GM19025 (cell line): ENCODE measurements around the gene MAP7D2.
A peak's percentile ranks its signal among the peaks of the same experiment; 100 is the strongest.
"Not testable (repeated sequence)": the region's sequence is repeated elsewhere in the genome, so short reads cannot be mapped to it uniquely, and the experiment has no call there.

Experiments used
- ATAC-seq: cut with Tn5 transposase; IDR thresholded peaks from one replicate; pipeline ENCODE4 v1.9.1; 2021; ENCODE audit warnings: mild to moderate bottlenecking, low read depth, moderate library complexity; ENCODE audit not compliant: unreplicated experiment

MAP7D2 gene

GRCh38 chrX:20116577-20117240 is at the start of gene MAP7D2:
Gene MAP7D2, minus strand, starts transcription at chrX:20116907. Its CDS starts 28 bp downstream, at chrX:20116879.
- ATAC-seq: no peak

GRCh38 chrX:20162516-20162915 is 45.8 kb upstream of the MAP7D2 start:
- not testable (repeated sequence) for ATAC-seq

- no peak for ATAC-seq
Observed at GRCh38 chrX:20159797-20160385, 43.2 kb upstream of the MAP7D2 start.

- no peak for ATAC-seq
Observed at GRCh38 chrX:20151689-20152088, 35.0 kb upstream of the MAP7D2 start.

GRCh38 chrX:20149326-20149725 is 32.6 kb upstream of the MAP7D2 start:
- no peak for ATAC-seq

- no peak for ATAC-seq
Observed at GRCh38 chrX:20147561-20147960, 30.9 kb upstream of the MAP7D2 start.

- no peak for ATAC-seq
Observed at GRCh38 chrX:20144491-20144890, 27.8 kb upstream of the MAP7D2 start.

GRCh38 chrX:20143561-20143960 is 26.9 kb upstream of the MAP7D2 start:
- ATAC-seq: no peak

GRCh38 chrX:20143111-20143510 is 26.4 kb upstream of the MAP7D2 start:
- no peak for ATAC-seq

- ATAC-seq: peak; percentile 99
Observed at GRCh38 chrX:20141281-20142220, 24.8 kb upstream of the MAP7D2 start, which contains the start of gene EIF1AX. Gene EIF1AX, minus strand, starts transcription at chrX:20141838. Its CDS starts 198 bp downstream, at chrX:20141640.

GRCh38 chrX:20140420-20140819 is 23.7 kb upstream of the MAP7D2 start:
- no peak for ATAC-seq

GRCh38 chrX:20139966-20140365 is 23.3 kb upstream of the MAP7D2 start:
- ATAC-seq: no peak

GRCh38 chrX:20135944-20136343 is 19.2 kb upstream of the MAP7D2 start:
- ATAC-seq: no peak

- ATAC-seq: no peak
Observed at GRCh38 chrX:20132666-20133065, 16.0 kb upstream of the MAP7D2 start.

GRCh38 chrX:20130357-20130756 is 13.7 kb upstream of the MAP7D2 start:
- no peak for ATAC-seq

- no peak for ATAC-seq
Observed at GRCh38 chrX:20129547-20129946, 12.8 kb upstream of the MAP7D2 start.

GRCh38 chrX:20128670-20129069 is 12.0 kb upstream of the MAP7D2 start:
- ATAC-seq: no peak

- not testable (repeated sequence) for ATAC-seq
Observed at GRCh38 chrX:20127440-20127839, 10.7 kb upstream of the MAP7D2 start.

GRCh38 chrX:20126833-20127232 is 10.1 kb upstream of the MAP7D2 start:
- not testable (repeated sequence) for ATAC-seq

GRCh38 chrX:20124964-20125363 is 8.3 kb upstream of the MAP7D2 start:
- ATAC-seq: no peak
